NT2/D1 (cell line): ENCODE results near the gene PHC2.

Source experiments
- YY1 ChIP-seq: IDR thresholded peaks from 2 replicates; pipeline ENCODE4 v1.6.1; 2011; ENCODE audit not compliant: insufficient read length, insufficient read depth
- ZNF274 ChIP-seq: IDR thresholded peaks from 2 replicates; pipeline ENCODE4 v1.6.1; 2011; ENCODE audit warnings: mild to moderate bottlenecking, low read depth, low read length

DNA sequence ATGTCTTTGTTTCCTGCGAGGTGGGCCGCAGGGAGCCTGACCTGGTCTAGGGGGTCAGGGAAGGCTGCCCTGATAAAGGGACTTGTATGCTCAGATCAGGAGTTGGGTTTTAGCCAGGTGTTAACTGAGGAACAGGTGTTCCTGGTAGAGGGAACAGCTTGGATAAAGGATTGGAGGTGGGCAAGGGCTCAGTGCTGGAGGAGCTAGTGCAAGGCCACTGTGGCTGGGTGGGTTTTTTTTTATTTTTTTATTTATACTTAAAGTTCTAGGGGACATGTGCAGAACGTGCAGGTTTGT lies 141.1 kb downstream of the PHC2 start:
- TF ChIP-seq ZNF274, result no peak
- no peak for TF ChIP-seq YY1
